Measurements from ENCODE around the gene LORICRIN.

DNA sequence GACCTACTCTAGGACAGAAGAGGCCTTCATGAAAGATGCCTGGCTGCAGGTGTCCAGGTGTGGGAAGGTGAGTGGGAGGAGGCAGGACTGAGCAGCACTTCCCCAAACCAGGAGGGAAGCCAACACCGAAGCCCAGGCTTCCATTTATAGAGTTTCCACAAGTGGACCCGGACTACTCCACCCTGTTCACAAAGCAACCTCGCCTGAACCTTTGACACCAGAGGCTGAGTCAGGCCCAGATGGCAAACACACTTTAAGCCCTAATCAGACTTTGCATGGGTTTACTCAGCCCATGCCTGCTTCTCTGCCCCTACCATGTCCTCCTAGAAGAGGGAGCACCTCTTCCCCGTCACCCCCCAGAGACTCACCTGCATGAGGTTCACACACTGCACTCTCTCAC lies 28.1 kb upstream of the LORICRIN start:
- no peak for TF ChIP-seq ZNF639 (tag by site-specific recombination; IDR thresholded peaks at IDR 0.05)
- no peak for TF ChIP-seq ZFP37 (tag by site-specific recombination; IDR thresholded peaks at IDR 0.05)
- TF ChIP-seq, protein P1, sequence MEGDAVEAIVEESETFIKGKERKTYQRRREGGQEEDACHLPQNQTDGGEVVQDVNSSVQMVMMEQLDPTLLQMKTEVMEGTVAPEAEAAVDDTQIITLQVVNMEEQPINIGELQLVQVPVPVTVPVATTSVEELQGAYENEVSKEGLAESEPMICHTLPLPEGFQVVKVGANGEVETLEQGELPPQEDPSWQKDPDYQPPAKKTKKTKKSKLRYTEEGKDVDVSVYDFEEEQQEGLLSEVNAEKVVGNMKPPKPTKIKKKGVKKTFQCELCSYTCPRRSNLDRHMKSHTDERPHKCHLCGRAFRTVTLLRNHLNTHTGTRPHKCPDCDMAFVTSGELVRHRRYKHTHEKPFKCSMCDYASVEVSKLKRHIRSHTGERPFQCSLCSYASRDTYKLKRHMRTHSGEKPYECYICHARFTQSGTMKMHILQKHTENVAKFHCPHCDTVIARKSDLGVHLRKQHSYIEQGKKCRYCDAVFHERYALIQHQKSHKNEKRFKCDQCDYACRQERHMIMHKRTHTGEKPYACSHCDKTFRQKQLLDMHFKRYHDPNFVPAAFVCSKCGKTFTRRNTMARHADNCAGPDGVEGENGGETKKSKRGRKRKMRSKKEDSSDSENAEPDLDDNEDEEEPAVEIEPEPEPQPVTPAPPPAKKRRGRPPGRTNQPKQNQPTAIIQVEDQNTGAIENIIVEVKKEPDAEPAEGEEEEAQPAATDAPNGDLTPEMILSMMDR (tag by site-specific recombination; IDR thresholded peaks at IDR 0.05) = no peak
- no peak for TF ChIP-seq ZNF510 (tag by site-specific recombination; IDR thresholded peaks at IDR 0.05; ENCODE audit: insufficient replicate concordance)
- TF ChIP-seq ZNF24 (tag by site-specific recombination; IDR thresholded peaks at IDR 0.05) = no peak
- TF ChIP-seq ZNF292 (tag by site-specific recombination; IDR thresholded peaks at IDR 0.05; ENCODE audit: borderline replicate concordance, low read depth) = no peak

All from HEK293 (cell line).